CD4-positive, alpha-beta T cell treated with Interleukin-4 for 4 hours (primary cell): ENCODE data around the gene CHIT1.

ENCODE experiments used
- DNase-seq: peaks from one replicate; pipeline ENCODE4 v3.0.0-alpha.2; 2020

The CHIT1 gene

DNA sequence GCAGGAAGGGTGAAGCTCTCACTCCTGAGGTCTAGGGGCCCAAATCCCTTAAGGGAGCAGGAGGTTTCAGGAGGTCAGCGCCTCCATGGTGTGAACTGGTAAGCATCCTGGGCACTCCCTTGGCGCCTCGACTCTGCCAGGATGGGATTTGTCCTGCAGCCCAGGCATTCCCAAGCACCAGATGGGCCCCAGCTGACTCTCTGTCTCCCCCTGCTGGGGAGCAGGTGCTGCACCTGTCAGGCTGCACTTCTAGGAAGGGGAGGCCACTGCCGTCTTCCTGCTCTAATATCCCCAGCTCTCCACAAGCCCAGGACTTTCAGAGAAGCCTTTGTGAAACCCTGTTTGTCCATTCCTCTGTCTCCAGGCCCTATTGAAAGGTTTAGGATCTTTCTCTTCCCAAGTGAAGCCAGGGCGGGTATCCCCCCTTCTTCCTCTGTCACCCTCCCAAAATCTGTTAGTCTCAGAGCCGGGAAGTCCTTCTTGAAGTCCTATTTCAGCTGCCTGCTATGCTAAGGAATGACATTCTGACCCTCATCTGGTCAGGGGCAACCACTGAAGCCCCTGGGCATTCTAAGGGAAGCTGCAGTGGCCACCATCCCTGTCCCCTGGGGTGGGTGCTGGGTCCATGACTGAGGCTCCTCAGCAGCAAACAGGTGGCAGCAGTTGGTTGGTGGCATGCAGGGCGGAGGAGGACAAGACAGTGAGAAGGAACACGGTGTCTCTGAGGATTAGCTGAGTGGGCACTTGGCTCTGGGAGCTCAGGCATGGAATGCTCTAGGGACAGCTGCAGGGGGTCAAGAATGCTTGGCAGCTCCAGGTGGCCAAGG, 57.1 kb downstream of the CHIT1 start:
- peak; percentile 4 for DNase-seq

DNA sequence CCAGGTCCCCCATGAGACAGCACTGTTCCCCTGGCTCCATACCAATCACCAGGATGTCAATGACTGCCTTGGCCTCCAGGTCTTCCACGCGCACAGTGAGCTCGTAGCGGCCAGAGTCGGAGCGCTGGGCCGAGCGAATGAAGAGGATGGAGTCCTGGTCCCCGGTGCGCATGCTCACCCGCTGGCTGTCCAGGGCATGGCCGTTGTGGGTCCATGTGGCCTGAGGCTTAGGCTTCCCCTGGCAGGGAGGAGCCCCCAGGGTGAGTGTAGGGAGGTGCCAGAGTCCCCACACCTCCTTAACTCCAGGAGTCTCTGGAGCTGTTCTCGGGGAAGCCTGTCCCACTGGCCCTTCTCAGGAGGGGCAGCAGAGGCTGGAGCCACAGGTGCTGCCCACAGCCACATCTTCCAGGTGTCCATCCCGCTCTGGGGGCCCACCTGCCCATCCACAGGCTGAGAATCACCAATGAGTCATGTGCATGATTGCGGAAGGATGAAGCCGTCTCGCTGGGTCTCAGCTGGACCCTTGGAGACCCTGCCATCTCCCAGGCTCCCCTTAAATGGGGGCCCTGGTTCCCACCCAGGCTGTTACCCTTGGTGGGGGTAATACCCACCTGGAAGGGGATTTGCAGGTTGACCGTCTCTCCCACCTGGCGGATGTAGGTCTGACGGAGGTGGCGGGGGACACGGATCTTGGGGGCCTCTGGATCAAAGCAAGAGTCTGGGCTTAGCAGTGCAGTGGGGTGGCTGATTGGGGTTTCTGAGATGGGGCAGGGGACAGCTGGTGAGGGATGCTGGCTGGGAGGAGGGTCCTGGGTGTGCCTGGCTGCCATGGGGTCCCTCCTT, 57.9 kb downstream of the CHIT1 start:
- DNase-seq: no peak

DNA sequence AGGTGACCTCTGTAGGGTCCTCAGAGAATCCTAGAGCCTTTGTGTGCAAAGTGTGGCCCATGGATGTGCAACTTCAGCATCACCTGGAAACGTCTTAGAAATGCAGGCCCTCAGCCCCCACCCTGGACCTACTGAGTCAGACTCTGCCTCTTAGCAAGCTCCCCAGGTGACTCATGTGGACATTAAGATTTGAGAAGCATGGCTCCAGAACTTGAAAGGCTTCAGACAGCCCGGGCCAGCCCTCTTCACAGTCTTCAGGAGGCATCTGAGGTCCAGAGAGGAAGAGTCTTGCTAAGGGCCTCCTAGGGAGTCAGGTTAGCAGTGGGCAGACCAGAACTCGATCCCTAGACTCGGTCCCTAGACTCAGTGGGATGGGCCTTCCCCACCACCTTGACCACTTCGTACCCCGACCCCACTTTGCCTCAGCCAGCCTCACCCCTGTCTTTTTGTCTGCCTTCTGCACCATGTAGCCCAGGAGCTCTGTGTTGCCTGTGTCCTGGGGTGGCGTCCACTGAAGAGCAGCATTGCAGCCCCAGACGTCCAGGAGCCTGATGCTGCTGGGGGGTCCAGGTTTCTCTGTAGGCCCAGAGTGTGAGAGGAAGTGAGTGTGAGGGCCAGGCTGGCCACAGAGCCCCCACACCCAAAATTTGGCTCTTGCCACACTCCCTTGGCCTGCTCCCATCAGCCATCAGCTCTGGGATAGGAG, 58.7 kb downstream of the CHIT1 start:
- DNase-seq: no peak

DNA sequence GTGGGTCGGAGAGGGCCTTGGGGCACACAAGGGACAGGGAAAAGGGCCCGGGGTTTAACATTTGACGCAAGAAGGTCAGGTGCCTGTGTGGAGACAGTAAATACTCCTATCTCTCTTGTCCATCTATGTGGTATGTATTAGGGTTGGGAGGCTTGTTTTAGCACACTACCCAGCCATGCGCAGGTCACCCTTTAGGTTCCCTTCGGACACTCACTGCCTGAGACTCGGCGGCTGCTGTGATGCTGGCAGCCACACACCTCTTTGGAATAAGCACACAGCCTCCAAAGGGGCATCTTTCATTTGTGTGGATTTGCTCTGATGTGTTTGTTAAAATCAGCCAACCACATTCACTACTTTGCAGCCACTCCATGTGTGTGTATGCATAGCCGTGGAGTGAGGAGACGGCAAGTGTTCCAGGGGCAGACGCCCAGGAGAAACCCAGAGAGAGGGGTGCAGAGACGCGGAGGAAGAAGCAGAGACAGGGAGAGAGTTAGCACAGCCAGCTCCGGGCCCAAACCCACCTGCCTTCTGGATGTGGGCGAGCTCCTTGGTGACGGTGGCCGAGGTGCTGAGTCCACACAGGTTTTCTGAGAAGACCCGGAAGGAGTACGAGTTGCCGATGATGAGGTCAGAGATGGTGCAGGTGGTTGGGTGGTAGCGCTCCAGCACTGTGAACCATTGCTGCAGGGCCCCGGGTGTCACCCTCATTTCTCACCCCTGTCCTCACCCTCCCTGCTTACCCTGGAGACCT, 59.5 kb downstream of the CHIT1 start:
- no peak for DNase-seq

DNA sequence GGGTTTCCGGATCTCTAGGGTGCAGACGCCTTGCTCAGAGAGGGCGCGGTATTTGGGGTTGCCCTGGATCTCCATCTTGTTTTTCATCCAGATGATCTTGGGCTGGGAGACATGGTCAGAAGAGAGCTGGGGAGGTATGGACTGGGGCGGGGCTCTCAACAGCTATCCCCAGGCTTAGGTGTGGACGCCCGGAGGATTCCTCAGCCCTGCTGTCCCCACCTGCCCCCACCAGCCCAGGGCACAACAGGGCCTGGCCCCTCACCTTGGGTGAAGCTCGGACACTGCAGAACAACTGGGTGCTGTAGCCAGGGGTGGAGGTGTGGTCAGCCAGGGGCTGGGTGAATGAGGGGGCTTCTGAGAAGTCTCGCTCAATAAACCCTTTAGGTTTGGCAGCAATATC, 60.5 kb downstream of the CHIT1 start:
- DNase-seq: no peak

DNA sequence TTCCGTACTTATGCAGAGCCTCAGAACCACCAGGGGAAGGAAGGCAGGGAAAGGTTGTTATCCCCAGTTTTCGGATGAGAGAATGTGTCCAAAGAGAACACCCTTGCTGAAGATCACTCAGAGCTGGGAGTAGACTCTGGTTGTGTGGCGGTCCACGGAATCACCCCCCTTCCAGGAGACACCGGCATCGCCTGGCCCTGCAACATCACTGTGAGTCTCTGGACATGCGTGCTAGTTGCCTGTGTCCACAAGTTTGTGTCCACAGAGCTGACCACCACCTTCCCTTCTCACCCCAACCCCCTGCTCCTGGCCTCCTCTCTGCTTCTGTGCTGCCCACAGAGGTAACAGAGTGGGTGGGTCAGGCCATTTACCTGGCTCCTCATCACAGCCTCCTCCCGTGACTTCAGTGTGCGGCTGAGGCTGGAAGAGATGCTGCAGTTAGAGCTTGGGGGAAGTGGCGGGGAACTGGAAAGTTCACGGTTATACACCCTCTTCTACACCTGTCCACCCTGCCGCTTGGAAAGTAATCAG, 61.2 kb downstream of the CHIT1 start:
- DNase-seq: no peak

DNA sequence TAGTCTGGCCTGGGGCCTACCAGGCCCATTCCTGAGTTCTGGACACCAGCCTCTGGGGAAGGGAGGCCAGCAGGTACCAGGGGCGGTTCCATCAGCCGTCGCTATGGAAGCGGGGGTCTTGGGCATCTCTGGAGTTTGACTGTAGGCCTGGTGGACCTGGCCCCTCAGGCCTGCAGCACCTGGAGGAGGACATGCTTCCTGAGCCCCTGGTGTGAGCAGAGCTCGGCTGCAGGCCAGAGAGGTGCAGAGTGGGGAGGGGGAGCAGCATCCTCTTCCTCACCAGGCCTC, 61.6 kb downstream of the CHIT1 start:
- DNase-seq: no peak

DNA sequence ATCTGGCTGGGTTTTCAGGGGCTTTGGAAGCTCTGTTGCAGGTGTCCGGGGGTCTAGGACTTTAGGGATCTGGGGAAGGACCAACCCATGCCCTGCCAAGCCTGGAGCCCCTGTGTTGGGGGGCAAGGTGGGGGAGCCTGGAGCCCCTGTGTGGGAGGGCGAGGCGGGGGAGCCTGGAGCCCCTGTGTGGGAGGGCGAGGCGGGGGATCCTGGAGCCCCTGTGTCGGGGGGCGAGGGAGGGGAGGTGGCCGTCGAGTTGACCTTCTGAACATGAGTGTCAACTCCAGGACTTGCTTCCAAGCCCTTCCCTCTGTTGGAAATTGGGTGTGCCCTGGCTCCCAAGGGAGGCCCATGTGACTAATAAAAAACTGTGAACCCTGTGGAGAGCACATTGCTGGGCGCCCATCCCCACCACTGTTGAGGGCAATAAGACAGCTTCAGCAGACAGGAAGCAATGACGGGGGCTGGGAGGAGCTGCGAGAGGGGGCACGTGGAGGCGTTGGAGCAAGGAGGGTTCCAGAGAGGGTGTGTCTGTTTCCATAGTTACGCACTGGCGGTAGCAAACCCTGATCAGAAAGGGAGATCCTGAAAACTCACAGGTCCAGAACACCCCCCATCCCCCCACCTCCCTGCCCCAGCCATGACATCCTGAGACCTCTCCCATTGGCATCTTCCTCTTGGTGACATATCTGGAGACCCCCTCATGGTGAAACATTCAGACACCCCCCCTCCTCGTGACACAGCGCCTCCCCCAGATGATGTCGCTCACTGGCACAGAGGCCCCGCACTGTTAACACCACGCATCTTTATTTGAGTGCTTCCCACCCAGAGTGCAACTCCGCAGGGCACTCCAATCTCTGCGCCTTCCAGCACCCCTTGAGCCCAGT, 62.2 kb downstream of the CHIT1 start:
- DNase-seq: no peak

DNA sequence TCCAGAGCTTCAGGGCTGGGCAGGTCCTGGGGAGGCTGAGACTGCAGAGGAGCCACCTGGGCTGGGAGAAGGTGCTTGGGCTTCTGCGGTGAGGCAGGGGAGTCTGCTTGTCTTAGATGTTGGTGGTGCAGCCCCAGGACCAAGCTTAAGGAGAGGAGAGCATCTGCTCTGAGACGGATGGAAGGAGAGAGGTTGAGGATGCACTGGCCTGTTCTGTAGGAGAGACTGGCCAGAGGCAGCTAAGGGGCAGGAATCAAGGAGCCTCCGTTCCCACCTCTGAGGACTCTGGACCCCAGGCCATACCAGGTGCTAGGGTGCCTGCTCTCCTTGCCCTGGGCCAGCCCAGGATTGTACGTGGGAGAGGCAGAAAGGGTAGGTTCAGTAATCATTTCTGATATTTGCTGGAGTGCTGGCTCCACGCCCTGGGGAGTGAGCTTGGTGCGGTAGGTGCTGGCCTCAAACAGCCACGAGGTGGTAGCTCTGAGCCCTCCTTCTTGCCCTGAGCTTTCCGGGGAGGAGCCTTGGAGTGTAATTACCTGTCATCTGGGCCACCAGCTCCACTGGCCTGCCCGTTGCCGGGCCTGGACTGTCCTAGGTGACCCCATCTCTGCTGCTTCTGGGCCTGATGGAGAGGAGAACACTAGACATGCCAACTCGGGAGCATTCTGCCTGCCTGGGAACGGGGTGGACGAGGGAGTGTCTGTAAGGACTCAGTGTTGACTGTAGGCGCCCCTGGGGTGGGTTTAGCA, 63.1 kb downstream of the CHIT1 start:
- no peak for DNase-seq
